Gastrocnemius medialis (tissue), 4 donors: ENCODE data around the gene TGFA.

Experiments
- POLR2A ChIP-seq, 2 donors: fragments of 450-650 bp; IDR thresholded peaks; one replicate each; pipeline ENCODE4 v1.6.1; 2017; ENCODE audit warnings: antibody characterized with exemption in 2 of 2, mild to moderate bottlenecking in 2 of 2, moderate library complexity in 2 of 2
- TF ChIP-seq, protein P1 (sequence below), 5 experiments: fragments of 450-650 bp in 3 of 5; fragments of 200-600 bp in 2 of 5; sonication (generic) in 2 of 5; IDR thresholded peaks in 4 of 5; conservative IDR thresholded peaks in 1 of 5; 1 replicate in 4 of 5; 2 replicates in 1 of 5; pipeline ENCODE4 v1.5.1; 2016 to 2019; ENCODE audit warnings: antibody characterized with exemption in 5 of 5, mild to moderate bottlenecking in 3 of 5, moderate library complexity in 3 of 5

DNA sequence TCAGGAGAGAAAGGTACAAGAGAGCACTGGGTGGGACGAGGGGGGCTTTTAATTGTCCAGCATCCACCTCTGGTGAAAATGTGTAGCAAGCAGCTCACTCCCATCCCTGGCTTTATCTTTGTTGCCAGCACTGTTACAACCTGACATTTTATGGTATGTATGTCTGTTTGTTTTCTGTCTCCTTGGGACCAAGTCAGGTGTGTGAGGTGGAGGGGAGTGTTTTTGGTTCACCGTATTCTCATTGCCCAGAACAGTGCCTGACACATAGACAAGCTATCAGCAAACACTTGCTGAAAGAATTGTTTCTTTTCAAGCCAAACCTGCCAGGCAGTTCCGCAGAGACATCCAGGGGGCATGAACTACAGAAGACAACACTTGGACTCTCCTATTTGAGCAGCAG, 24.7 kb downstream of the TGFA start:
- TF ChIP-seq POLR2A (IDR thresholded peaks at IDR 0.05), result no peak
- TF ChIP-seq, protein P1, sequence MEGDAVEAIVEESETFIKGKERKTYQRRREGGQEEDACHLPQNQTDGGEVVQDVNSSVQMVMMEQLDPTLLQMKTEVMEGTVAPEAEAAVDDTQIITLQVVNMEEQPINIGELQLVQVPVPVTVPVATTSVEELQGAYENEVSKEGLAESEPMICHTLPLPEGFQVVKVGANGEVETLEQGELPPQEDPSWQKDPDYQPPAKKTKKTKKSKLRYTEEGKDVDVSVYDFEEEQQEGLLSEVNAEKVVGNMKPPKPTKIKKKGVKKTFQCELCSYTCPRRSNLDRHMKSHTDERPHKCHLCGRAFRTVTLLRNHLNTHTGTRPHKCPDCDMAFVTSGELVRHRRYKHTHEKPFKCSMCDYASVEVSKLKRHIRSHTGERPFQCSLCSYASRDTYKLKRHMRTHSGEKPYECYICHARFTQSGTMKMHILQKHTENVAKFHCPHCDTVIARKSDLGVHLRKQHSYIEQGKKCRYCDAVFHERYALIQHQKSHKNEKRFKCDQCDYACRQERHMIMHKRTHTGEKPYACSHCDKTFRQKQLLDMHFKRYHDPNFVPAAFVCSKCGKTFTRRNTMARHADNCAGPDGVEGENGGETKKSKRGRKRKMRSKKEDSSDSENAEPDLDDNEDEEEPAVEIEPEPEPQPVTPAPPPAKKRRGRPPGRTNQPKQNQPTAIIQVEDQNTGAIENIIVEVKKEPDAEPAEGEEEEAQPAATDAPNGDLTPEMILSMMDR (IDR thresholded peaks at IDR 0.05 in 4 of 5, conservative IDR thresholded peaks at IDR 0.05 in 1 of 5), result no peak
